H54 (cell line): Measurements from ENCODE around the gene HCLS1.
"Not testable (repeated sequence)": the region's sequence is repeated elsewhere in the genome, so short reads cannot be mapped to it uniquely, and the experiment has no call there.

ENCODE experiments used
- DNase-seq: peaks from one replicate; pipeline ENCODE4 v3.0.0; 2011; ENCODE audit warnings: low spot score, mixed read lengths; ENCODE audit not compliant: insufficient read length
- FAIRE-seq: peaks from 3 replicates; lab custom pipeline; 2011; peaks lifted over from hg19 to GRCh38; lab: Jason Lieb, UNC
- POLR2A ChIP-seq: IDR thresholded peaks from 2 replicates; pipeline ENCODE4 v1.6.1; 2011; ENCODE audit warnings: low read depth, mild to moderate bottlenecking, low read length

Gene HCLS1

GRCh38 chr3:121642601-121643314 is 17.9 kb downstream of the HCLS1 start:
- no peak for FAIRE-seq
- no peak for DNase-seq
- no peak for TF ChIP-seq POLR2A

- FAIRE-seq (no peak), DNase-seq (no peak)
- TF ChIP-seq POLR2A: no peak
Observed at GRCh38 chr3:121641127-121641526, 19.6 kb downstream of the HCLS1 start.

GRCh38 chr3:121637922-121638321 is 22.8 kb downstream of the HCLS1 start:
- no peak for TF ChIP-seq POLR2A
- no peak for DNase-seq
- no peak for FAIRE-seq

GRCh38 chr3:121630355-121630754 is 30.3 kb downstream of the HCLS1 start:
- no peak for FAIRE-seq
- no peak for TF ChIP-seq POLR2A

GRCh38 chr3:121629601-121630000 is 31.1 kb downstream of the HCLS1 start:
- no peak for FAIRE-seq
- no peak for DNase-seq
- no peak for TF ChIP-seq POLR2A

More at GRCh38 chr3:121630355-121630754, 30.3 kb downstream of the HCLS1 start:
- DNase-seq: no peak

- no peak for FAIRE-seq
- no peak for TF ChIP-seq POLR2A
Observed at GRCh38 chr3:121627622-121628021, 33.1 kb downstream of the HCLS1 start.

GRCh38 chr3:121627211-121627610 is 33.5 kb downstream of the HCLS1 start:
- TF ChIP-seq POLR2A: no peak
- DNase-seq (no peak), FAIRE-seq (no peak)

More at GRCh38 chr3:121627622-121628021, 33.1 kb downstream of the HCLS1 start:
- DNase-seq: no peak

- TF ChIP-seq POLR2A: no peak
- DNase-seq: no peak
- no peak for FAIRE-seq
Observed at GRCh38 chr3:121626495-121626894, 34.2 kb downstream of the HCLS1 start.

- TF ChIP-seq POLR2A: no peak
- DNase-seq (no peak), FAIRE-seq (no peak)
Observed at GRCh38 chr3:121624147-121624899, 36.4 kb downstream of the HCLS1 start.

GRCh38 chr3:121621491-121621890 is 39.2 kb downstream of the HCLS1 start:
- no peak for TF ChIP-seq POLR2A
- no peak for DNase-seq
- FAIRE-seq: no peak

GRCh38 chr3:121619691-121620090 is 41.0 kb downstream of the HCLS1 start:
- DNase-seq (no peak), FAIRE-seq (no peak)
- no peak for TF ChIP-seq POLR2A

- FAIRE-seq: no peak
- DNase-seq: no peak
- no peak for TF ChIP-seq POLR2A
Observed at GRCh38 chr3:121606106-121606505, 54.6 kb downstream of the HCLS1 start.

GRCh38 chr3:121604759-121605158 is 55.9 kb downstream of the HCLS1 start:
- FAIRE-seq (no peak), DNase-seq (no peak)
- TF ChIP-seq POLR2A: no peak

- no peak for FAIRE-seq
- no peak for DNase-seq
- no peak for TF ChIP-seq POLR2A
Observed at GRCh38 chr3:121601212-121601812, 59.4 kb downstream of the HCLS1 start.

- DNase-seq, FAIRE-seq: not testable (repeated sequence)
Observed at GRCh38 chr3:121599900-121600299, 60.8 kb downstream of the HCLS1 start.
